HEK293 (cell line): ENCODE measurements around the gene TRIM47.

Experiments
- CTCF ChIA-PET: fragments of 350-600 bp; formaldehyde crosslinking; extraction: SDS; loops from one replicate; lab custom pipeline; 2021; ENCODE audit warnings: antibody characterized with exemption; lab: Yijun Ruan, JAX
- POLR2A ChIA-PET: fragments of 300-600 bp; formaldehyde crosslinking; extraction: SDS; loops from one replicate; lab custom pipeline; 2020; ENCODE audit warnings: antibody characterized with exemption, inconsistent platforms; lab: Yijun Ruan, JAX
- H3K27ac ChIP-seq: fragments of 200-500 bp; sonication (Bioruptor generic); 2 replicates; pipeline ENCODE4 v1.5.1; 2014; ENCODE audit warnings: low read depth, low read length, control low read depth, inconsistent platforms; ENCODE audit errors: extremely low read depth
- H3K36me3 ChIP-seq, 2 experiments: fragments of 200-500 bp in 1 of 2; sonication (Bioruptor generic) in 1 of 2; 1 replicate in 1 of 2; 2 replicates in 1 of 2; pipeline ENCODE4 v1.5.1; 2014 to 2017; ENCODE audit warnings: inconsistent platforms in 2 of 2, low read length in 2 of 2; ENCODE audit not compliant: control insufficient read depth in 2 of 2, insufficient read depth in 1 of 2
- H3K4me1 ChIP-seq: fragments of 200-500 bp; sonication (Bioruptor generic); 2 replicates; pipeline ENCODE4 v1.5.1; 2014; ENCODE audit warnings: mild to moderate bottlenecking, low read length, inconsistent platforms; ENCODE audit not compliant: control insufficient read depth, insufficient read depth
- H3K4me3 ChIP-seq: 2 replicates; pipeline ENCODE4 v1.5.1; 2011; ENCODE audit warnings: low read depth, mild to moderate bottlenecking, control low read depth, low read length, moderate library complexity
- H3K9me3 ChIP-seq: fragments of 200-500 bp; sonication (Bioruptor generic); 2 replicates; pipeline ENCODE4 v1.5.1; 2014; ENCODE audit warnings: low read depth, low read length, inconsistent platforms; ENCODE audit not compliant: control insufficient read depth, insufficient read depth
- GLIS1 ChIP-seq: fragments of 450-650 bp; formaldehyde crosslinking; IDR thresholded peaks from 2 replicates; pipeline ENCODE4 v1.5.1; 2016; ENCODE audit warnings: missing biosample characterization, missing genetic modification characterization
- SCRT1 ChIP-seq: fragments of 450-650 bp; formaldehyde crosslinking; IDR thresholded peaks from 2 replicates; pipeline ENCODE4 v1.5.1; 2016; ENCODE audit warnings: missing biosample characterization, missing genetic modification characterization, borderline replicate concordance
- ZBTB21 ChIP-seq: fragments of 450-650 bp; formaldehyde crosslinking; IDR thresholded peaks from 2 replicates; pipeline ENCODE4 v1.5.1; 2017; ENCODE audit warnings: missing biosample characterization, missing genetic modification characterization
- ZNF133 ChIP-seq: fragments of 450-650 bp; formaldehyde crosslinking; IDR thresholded peaks from 2 replicates; pipeline ENCODE4 v1.5.1; 2016; ENCODE audit warnings: missing biosample characterization, missing genetic modification characterization
- ZNF350 ChIP-seq: fragments of 450-650 bp; formaldehyde crosslinking; IDR thresholded peaks from 2 replicates; pipeline ENCODE4 v1.5.0; 2017; ENCODE audit warnings: missing biosample characterization, mild to moderate bottlenecking, missing genetic modification characterization
- ZNF391 ChIP-seq: fragments of 450-650 bp; formaldehyde crosslinking; IDR thresholded peaks from 2 replicates; pipeline ENCODE4 v1.5.1; 2016; ENCODE audit warnings: low read depth, missing biosample characterization, missing genetic modification characterization, borderline replicate concordance
- ZNF394 ChIP-seq: fragments of 450-650 bp; formaldehyde crosslinking; IDR thresholded peaks from 2 replicates; pipeline ENCODE4 v1.5.1; 2016; ENCODE audit warnings: missing biosample characterization, missing genetic modification characterization, mild to moderate bottlenecking, moderate library complexity, borderline replicate concordance
- ZNF654 ChIP-seq: fragments of 450-650 bp; formaldehyde crosslinking; IDR thresholded peaks from 2 replicates; pipeline ENCODE4 v1.5.1; 2016; ENCODE audit warnings: low read depth, missing biosample characterization, missing genetic modification characterization
- ZSCAN30 ChIP-seq: fragments of 450-650 bp; IDR thresholded peaks from 2 replicates; pipeline ENCODE4 v1.5.1; 2018; ENCODE audit warnings: missing biosample characterization, mild to moderate bottlenecking, missing genetic modification characterization, moderate library complexity
- TF ChIP-seq, protein P1 (sequence below): fragments of 450-650 bp; formaldehyde crosslinking; IDR thresholded peaks from 2 replicates; pipeline ENCODE4 v1.5.1; 2016; ENCODE audit warnings: missing biosample characterization, missing genetic modification characterization, low read depth
- TF ChIP-seq, protein P2 (sequence below): fragments of 450-650 bp; formaldehyde crosslinking; IDR thresholded peaks from 2 replicates; pipeline ENCODE4 v1.5.1; 2016; ENCODE audit warnings: missing biosample characterization, missing genetic modification characterization
- TF ChIP-seq, protein P3 (sequence below): fragments of 450-650 bp; formaldehyde crosslinking; IDR thresholded peaks from 2 replicates; pipeline ENCODE4 v1.5.1; 2016; ENCODE audit warnings: missing biosample characterization, missing genetic modification characterization
- TF ChIP-seq, protein P4 (sequence below): fragments of 450-650 bp; formaldehyde crosslinking; IDR thresholded peaks from 2 replicates; pipeline ENCODE4 v1.5.1; 2016; ENCODE audit warnings: missing biosample characterization, missing genetic modification characterization
- TF ChIP-seq, protein P5 (sequence below): fragments of 450-650 bp; formaldehyde crosslinking; IDR thresholded peaks from 2 replicates; pipeline ENCODE4 v1.5.1; 2016; ENCODE audit warnings: missing biosample characterization, missing genetic modification characterization

Gene TRIM47

DNA sequence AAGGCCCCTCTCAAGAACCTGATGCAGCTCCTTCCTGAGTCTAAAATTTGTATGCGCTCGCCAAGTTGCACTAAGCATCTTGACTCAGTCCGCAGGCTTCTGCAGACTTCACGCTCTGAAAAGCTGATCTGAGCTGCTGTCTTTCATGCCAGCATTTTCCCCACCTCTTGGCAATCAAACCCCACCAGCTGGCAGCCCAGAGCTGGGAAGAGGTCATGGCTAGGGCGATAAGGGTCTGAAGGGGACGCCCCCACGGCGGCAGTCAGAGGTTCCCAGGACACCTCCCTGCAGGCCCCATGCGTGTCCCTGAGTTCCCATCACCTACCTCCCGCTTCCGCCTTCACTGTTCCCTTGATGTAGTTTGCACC lies 29.1 kb downstream of the TRIM47 start:
- Histone ChIP-seq H3K27ac (no peak overlapping the region), H3K9me3 (no peaks in the 10 kb centered on the region)
- TF ChIP-seq, protein P1, sequence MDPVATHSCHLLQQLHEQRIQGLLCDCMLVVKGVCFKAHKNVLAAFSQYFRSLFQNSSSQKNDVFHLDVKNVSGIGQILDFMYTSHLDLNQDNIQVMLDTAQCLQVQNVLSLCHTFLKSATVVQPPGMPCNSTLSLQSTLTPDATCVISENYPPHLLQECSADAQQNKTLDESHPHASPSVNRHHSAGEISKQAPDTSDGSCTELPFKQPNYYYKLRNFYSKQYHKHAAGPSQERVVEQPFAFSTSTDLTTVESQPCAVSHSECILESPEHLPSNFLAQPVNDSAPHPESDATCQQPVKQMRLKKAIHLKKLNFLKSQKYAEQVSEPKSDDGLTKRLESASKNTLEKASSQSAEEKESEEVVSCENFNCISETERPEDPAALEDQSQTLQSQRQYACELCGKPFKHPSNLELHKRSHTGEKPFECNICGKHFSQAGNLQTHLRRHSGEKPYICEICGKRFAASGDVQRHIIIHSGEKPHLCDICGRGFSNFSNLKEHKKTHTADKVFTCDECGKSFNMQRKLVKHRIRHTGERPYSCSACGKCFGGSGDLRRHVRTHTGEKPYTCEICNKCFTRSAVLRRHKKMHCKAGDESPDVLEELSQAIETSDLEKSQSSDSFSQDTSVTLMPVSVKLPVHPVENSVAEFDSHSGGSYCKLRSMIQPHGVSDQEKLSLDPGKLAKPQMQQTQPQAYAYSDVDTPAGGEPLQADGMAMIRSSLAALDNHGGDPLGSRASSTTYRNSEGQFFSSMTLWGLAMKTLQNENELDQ (tag by site-specific recombination): no peak
- TF ChIP-seq, protein P2, sequence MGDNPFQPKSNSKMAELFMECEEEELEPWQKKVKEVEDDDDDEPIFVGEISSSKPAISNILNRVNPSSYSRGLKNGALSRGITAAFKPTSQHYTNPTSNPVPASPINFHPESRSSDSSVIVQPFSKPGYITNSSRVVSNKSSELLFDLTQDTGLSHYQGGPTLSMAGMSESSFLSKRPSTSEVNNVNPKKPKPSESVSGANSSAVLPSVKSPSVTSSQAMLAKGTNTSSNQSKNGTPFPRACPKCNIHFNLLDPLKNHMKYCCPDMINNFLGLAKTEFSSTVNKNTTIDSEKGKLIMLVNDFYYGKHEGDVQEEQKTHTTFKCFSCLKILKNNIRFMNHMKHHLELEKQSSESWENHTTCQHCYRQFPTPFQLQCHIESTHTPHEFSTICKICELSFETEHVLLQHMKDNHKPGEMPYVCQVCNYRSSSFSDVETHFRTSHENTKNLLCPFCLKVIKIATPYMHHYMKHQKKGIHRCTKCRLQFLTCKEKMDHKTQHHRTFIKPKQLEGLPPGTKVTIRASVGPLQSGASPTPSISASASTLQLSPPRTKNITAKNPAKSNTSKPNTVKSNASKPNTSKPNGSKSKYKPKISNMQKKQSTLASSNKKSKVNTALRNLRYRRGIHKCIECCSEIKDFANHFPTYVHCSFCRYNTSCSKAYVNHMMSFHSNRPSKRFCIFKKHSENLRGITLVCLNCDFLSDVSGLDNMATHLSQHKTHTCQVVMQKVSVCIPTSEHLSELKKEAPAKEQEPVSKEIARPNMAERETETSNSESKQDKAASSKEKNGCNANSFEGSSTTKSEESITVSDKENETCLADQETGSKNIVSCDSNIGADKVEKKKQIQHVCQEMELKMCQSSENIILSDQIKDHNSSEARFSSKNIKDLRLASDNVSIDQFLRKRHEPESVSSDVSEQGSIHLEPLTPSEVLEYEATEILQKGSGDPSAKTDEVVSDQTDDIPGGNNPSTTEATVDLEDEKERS (tag by site-specific recombination): no peak
- TF ChIP-seq ZNF391 (tag by site-specific recombination) (no peak), SCRT1 (no peak), ZNF133 (tag by site-specific recombination) (no peak), ZNF350 (tag by site-specific recombination) (no peak)
- TF ChIP-seq, protein P3, sequence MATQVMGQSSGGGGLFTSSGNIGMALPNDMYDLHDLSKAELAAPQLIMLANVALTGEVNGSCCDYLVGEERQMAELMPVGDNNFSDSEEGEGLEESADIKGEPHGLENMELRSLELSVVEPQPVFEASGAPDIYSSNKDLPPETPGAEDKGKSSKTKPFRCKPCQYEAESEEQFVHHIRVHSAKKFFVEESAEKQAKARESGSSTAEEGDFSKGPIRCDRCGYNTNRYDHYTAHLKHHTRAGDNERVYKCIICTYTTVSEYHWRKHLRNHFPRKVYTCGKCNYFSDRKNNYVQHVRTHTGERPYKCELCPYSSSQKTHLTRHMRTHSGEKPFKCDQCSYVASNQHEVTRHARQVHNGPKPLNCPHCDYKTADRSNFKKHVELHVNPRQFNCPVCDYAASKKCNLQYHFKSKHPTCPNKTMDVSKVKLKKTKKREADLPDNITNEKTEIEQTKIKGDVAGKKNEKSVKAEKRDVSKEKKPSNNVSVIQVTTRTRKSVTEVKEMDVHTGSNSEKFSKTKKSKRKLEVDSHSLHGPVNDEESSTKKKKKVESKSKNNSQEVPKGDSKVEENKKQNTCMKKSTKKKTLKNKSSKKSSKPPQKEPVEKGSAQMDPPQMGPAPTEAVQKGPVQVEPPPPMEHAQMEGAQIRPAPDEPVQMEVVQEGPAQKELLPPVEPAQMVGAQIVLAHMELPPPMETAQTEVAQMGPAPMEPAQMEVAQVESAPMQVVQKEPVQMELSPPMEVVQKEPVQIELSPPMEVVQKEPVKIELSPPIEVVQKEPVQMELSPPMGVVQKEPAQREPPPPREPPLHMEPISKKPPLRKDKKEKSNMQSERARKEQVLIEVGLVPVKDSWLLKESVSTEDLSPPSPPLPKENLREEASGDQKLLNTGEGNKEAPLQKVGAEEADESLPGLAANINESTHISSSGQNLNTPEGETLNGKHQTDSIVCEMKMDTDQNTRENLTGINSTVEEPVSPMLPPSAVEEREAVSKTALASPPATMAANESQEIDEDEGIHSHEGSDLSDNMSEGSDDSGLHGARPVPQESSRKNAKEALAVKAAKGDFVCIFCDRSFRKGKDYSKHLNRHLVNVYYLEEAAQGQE (tag by site-specific recombination): no peak
- TF ChIP-seq, all 188 proteins: peak for 0
- POLR2A ChIA-PET: interaction anchor here (1.3 kb wide), 1 partner anchor 69 kb away, joined by 6 read pairs; a partner anchor contains a TSS
- Histone ChIP-seq H3K4me1 (peaks cover 3% of the 10 kb centered on the region), H3K36me3 (peaks cover 7 to 58% of the 10 kb centered on the region in 2 experiments), H3K4me3 (no peak overlapping the region)
- CTCF ChIA-PET: interaction anchor here (1.5 to 5.5 kb wide), 4 partner anchors 12 to 157 kb away, joined by 3 to 40 read pairs (median 14); no protein-coding TSS in a partner anchor

DNA sequence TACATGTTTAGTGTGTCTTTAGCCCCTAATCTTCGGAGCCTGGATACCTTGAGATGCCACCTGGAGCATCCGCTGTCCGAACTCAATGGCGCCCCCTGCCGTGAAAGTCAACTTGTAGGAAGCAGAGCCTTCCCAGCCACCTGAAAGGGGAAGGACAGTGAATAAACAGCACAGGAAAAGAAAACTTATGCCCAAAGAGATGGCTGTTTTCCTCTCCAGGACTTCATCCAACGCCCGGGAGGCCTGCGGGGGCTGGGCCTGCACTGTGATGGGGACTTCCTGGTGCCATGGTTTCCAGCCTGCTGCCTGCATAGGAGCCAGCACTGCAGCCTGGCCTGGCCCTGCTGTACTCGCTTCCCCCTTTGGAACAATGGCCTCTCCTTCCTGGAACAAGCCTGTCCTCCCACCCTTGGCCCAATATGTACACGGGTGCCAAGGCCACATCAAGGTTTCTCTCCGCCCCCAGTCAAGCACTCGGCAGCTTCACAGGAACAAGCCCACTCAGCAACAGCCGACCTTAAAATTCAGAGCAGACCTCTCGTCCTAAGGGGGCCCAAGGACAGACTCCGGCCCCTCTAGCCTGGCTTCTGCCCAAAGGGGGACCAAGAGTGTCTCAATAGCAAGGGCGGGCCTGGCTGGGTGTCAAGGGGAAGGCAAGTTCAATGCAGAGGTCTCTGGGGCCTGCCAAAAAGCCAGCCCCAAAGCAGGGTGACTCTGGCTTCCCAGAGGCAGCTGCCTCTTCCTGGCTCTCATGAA lies 29.7 kb downstream of the TRIM47 start:
- Histone ChIP-seq H3K4me1 (no peaks in the 10 kb centered on the region; the same call in 1 of the 2 replicates), H3K27ac (no peak overlapping the region)
- CTCF ChIA-PET: interaction anchor here (0.6 to 5.5 kb wide), 20 partner anchors 9 to 631 kb away, joined by 3 to 40 read pairs (median 6); partner anchors contain the start of genes ACOX1, GALK1, TEN1 and TRIM47

More for the DNA sequence above, 29.7 kb downstream of the TRIM47 start:
- Histone ChIP-seq H3K36me3 (peaks cover 7 to 58% of the 10 kb centered on the region in 2 experiments), H3K4me3 (no peak overlapping the region), H3K9me3 (no peaks in the 10 kb centered on the region)
- POLR2A ChIA-PET: interaction anchor here (1.3 kb wide), 1 partner anchor 69 kb away, joined by 6 read pairs; a partner anchor contains a TSS
- TF ChIP-seq ZBTB21 (tag by site-specific recombination): no peak
- peak; percentile 19; the same call in 1 of the 2 replicates for TF ChIP-seq GLIS1 (tag by site-specific recombination)
- TF ChIP-seq, protein P4, sequence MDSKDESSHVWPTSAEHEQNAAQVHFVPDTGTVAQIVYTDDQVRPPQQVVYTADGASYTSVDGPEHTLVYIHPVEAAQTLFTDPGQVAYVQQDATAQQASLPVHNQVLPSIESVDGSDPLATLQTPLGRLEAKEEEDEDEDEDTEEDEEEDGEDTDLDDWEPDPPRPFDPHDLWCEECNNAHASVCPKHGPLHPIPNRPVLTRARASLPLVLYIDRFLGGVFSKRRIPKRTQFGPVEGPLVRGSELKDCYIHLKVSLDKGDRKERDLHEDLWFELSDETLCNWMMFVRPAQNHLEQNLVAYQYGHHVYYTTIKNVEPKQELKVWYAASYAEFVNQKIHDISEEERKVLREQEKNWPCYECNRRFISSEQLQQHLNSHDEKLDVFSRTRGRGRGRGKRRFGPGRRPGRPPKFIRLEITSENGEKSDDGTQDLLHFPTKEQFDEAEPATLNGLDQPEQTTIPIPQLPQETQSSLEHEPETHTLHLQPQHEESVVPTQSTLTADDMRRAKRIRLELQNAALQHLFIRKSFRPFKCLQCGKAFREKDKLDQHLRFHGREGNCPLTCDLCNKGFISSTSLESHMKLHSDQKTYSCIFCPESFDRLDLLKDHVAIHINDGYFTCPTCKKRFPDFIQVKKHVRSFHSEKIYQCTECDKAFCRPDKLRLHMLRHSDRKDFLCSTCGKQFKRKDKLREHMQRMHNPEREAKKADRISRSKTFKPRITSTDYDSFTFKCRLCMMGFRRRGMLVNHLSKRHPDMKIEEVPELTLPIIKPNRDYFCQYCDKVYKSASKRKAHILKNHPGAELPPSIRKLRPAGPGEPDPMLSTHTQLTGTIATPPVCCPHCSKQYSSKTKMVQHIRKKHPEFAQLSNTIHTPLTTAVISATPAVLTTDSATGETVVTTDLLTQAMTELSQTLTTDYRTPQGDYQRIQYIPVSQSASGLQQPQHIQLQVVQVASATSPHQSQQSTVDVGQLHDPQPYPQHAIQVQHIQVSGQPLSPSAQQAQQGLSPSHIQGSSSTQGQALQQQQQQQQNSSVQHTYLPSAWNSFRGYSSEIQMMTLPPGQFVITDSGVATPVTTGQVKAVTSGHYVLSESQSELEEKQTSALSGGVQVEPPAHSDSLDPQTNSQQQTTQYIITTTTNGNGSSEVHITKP (tag by site-specific recombination): peak; percentile 36; the same call in 1 of the 2 replicates
- TF ChIP-seq, protein P5, sequence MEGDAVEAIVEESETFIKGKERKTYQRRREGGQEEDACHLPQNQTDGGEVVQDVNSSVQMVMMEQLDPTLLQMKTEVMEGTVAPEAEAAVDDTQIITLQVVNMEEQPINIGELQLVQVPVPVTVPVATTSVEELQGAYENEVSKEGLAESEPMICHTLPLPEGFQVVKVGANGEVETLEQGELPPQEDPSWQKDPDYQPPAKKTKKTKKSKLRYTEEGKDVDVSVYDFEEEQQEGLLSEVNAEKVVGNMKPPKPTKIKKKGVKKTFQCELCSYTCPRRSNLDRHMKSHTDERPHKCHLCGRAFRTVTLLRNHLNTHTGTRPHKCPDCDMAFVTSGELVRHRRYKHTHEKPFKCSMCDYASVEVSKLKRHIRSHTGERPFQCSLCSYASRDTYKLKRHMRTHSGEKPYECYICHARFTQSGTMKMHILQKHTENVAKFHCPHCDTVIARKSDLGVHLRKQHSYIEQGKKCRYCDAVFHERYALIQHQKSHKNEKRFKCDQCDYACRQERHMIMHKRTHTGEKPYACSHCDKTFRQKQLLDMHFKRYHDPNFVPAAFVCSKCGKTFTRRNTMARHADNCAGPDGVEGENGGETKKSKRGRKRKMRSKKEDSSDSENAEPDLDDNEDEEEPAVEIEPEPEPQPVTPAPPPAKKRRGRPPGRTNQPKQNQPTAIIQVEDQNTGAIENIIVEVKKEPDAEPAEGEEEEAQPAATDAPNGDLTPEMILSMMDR (tag by site-specific recombination): peak; percentile 72
- no peak for TF ChIP-seq ZSCAN30 (tag by site-specific recombination)
- TF ChIP-seq ZNF654 (tag by site-specific recombination): peak; percentile 22; the same call in 1 of the 2 replicates
- TF ChIP-seq ZNF394 (tag by site-specific recombination): no peak
- TF ChIP-seq, all 188 proteins: peak for 4
